ENCODE results near the gene SDK1. TPM values are rescaled to one million over a fixed set of nuclear protein-coding genes. Genes with fewer than 3 reads are reported as not detected.

The SDK1 gene
- total and polyA plus RNA-seq, 7 experiments from 2014 or later: 0.07 to 2.5 (median 0.54) TPM

GRCh38 chr7:3955026-3955425 lies 654.0 kb downstream of the SDK1 start:
- Mint-ChIP-seq H3K9me3 (no peaks in the 10 kb centered on the region), H3K4me3 (no peak overlapping the region), H3K27ac (no peak overlapping the region), H3K36me3 (peaks cover 0 to 7% (median 0%) of the 10 kb centered on the region in 5 donors), H3K27me3 (no peaks in the 10 kb centered on the region), H3K4me1 (no peaks in the 10 kb centered on the region)
- no peaks in the 10 kb centered on the region for H3K27me3 ChIP-seq (ENCODE audit: control insufficient read depth in 2 of 2, insufficient read depth in 2 of 2, low read length in 2 of 2)
- H3K27ac ChIP-seq (ENCODE audit: low read depth, low read length): no peak overlapping the region
- ATAC-seq: no peak
- CTCF ChIA-PET: no interaction called here
- H3K4me1 ChIP-seq (ENCODE audit: control insufficient read depth in 2 of 2, insufficient read depth in 2 of 2, low read length in 2 of 2): no peaks in the 10 kb centered on the region
- intact Hi-C loops (cut with micrococcal nuclease): no loop called here
- H3K9me3 ChIP-seq (ENCODE audit: control insufficient read depth in 2 of 3, low read length in 3 of 3): no peaks in the 10 kb centered on the region
- DNase-seq: no peak
- POLR2A ChIA-PET: no interaction called here
- H3K4me3 ChIP-seq (ENCODE audit: low read length): no peak overlapping the region
- no peaks in the 10 kb centered on the region for H3K36me3 ChIP-seq (ENCODE audit: control insufficient read depth in 2 of 3, insufficient read depth in 3 of 3, low read length in 3 of 3)

GRCh38 chr7:3955751-3956696 lies 655.0 kb downstream of the SDK1 start:
- no peaks in the 10 kb centered on the region for H3K27me3 Mint-ChIP-seq
- H3K36me3 ChIP-seq (ENCODE audit: control insufficient read depth in 2 of 3, insufficient read depth in 3 of 3, low read length in 3 of 3): no peaks in the 10 kb centered on the region
- no peaks in the 10 kb centered on the region for H3K4me1 Mint-ChIP-seq
- no peaks in the 10 kb centered on the region for H3K4me1 ChIP-seq (ENCODE audit: control insufficient read depth in 2 of 2, insufficient read depth in 2 of 2, low read length in 2 of 2)
- no peaks in the 10 kb centered on the region for H3K9me3 ChIP-seq (ENCODE audit: control insufficient read depth in 2 of 3, low read length in 3 of 3)
- no peak overlapping the region for H3K27ac Mint-ChIP-seq
- no peaks in the 10 kb centered on the region for H3K27me3 ChIP-seq (ENCODE audit: control insufficient read depth in 2 of 2, insufficient read depth in 2 of 2, low read length in 2 of 2)
- no peak overlapping the region for H3K27ac ChIP-seq (ENCODE audit: low read depth, low read length)
- DNase-seq: no peak
- no peak for ATAC-seq
- H3K4me3 Mint-ChIP-seq: no peak overlapping the region
- POLR2A ChIA-PET: no interaction called here
- peaks cover 0 to 7% (median 2%) of the 10 kb centered on the region in 5 donors for H3K36me3 Mint-ChIP-seq
- intact Hi-C loops (cut with micrococcal nuclease): no loop called here
- H3K9me3 Mint-ChIP-seq: peaks cover 0 to 2% (median 0%) of the 10 kb centered on the region in 11 donors
- H3K4me3 ChIP-seq (ENCODE audit: low read length): no peak overlapping the region
- CTCF ChIA-PET: no interaction called here

GRCh38 chr7:3956949-3957348 lies 655.9 kb downstream of the SDK1 start:
- Mint-ChIP-seq H3K36me3 (peaks cover 0 to 7% (median 5%) of the 10 kb centered on the region in 5 donors), H3K4me3 (no peak overlapping the region), H3K27me3 (no peaks in the 10 kb centered on the region), H3K4me1 (no peaks in the 10 kb centered on the region), H3K27ac (peak overlapping the region in 1 of 9 donors; percentile 27), H3K9me3 (peaks cover 0 to 4% (median 0%) of the 10 kb centered on the region in 11 donors)
- CTCF ChIA-PET: no interaction called here
- no peak overlapping the region for H3K27ac ChIP-seq (ENCODE audit: low read depth, low read length)
- intact Hi-C loops (cut with micrococcal nuclease): no loop called here
- ATAC-seq (no peak), DNase-seq (no peak)
- no peaks in the 10 kb centered on the region for H3K36me3 ChIP-seq (ENCODE audit: control insufficient read depth in 2 of 3, insufficient read depth in 3 of 3, low read length in 3 of 3)
- H3K4me1 ChIP-seq (ENCODE audit: control insufficient read depth in 2 of 2, insufficient read depth in 2 of 2, low read length in 2 of 2): no peaks in the 10 kb centered on the region
- H3K4me3 ChIP-seq (ENCODE audit: low read length): no peak overlapping the region
- no peaks in the 10 kb centered on the region for H3K9me3 ChIP-seq (ENCODE audit: control insufficient read depth in 2 of 3, low read length in 3 of 3)
- POLR2A ChIA-PET: no interaction called here
- no peaks in the 10 kb centered on the region for H3K27me3 ChIP-seq (ENCODE audit: control insufficient read depth in 2 of 2, insufficient read depth in 2 of 2, low read length in 2 of 2)

GRCh38 chr7:3957472-3958108 lies 656.5 kb downstream of the SDK1 start:
- no peak for ATAC-seq
- Mint-ChIP-seq H3K36me3 (peaks cover 0 to 7% (median 3%) of the 10 kb centered on the region in 5 donors), H3K27me3 (no peaks in the 10 kb centered on the region), H3K4me1 (no peaks in the 10 kb centered on the region), H3K4me3 (no peak overlapping the region), H3K9me3 (peaks cover 0 to 4% (median 0%) of the 10 kb centered on the region in 11 donors), H3K27ac (no peak overlapping the region)
- no peaks in the 10 kb centered on the region for H3K9me3 ChIP-seq (ENCODE audit: control insufficient read depth in 2 of 3, low read length in 3 of 3)
- no peak for DNase-seq
- intact Hi-C loops (cut with micrococcal nuclease): no loop called here
- no peaks in the 10 kb centered on the region for H3K27me3 ChIP-seq (ENCODE audit: control insufficient read depth in 2 of 2, insufficient read depth in 2 of 2, low read length in 2 of 2)
- ChIA-PET CTCF (no interaction called here), POLR2A (no interaction called here)
- H3K36me3 ChIP-seq (ENCODE audit: control insufficient read depth in 2 of 3, insufficient read depth in 3 of 3, low read length in 3 of 3): no peaks in the 10 kb centered on the region
- H3K27ac ChIP-seq (ENCODE audit: low read depth, low read length): no peak overlapping the region
- H3K4me3 ChIP-seq (ENCODE audit: low read length): no peak overlapping the region
- H3K4me1 ChIP-seq (ENCODE audit: control insufficient read depth in 2 of 2, insufficient read depth in 2 of 2, low read length in 2 of 2): no peaks in the 10 kb centered on the region

GRCh38 chr7:3958109-3958483 lies 657.0 kb downstream of the SDK1 start:
- Mint-ChIP-seq H3K4me3 (no peak overlapping the region), H3K27ac (no peak overlapping the region), H3K4me1 (no peaks in the 10 kb centered on the region), H3K36me3 (peaks cover 0 to 7% (median 3%) of the 10 kb centered on the region in 5 donors), H3K9me3 (peaks cover 0 to 4% (median 0%) of the 10 kb centered on the region in 11 donors), H3K27me3 (no peaks in the 10 kb centered on the region)
- Histone ChIP-seq H3K4me3 (ENCODE audit: low read length) (no peak overlapping the region), H3K36me3 (ENCODE audit: control insufficient read depth in 2 of 3, insufficient read depth in 3 of 3, low read length in 3 of 3) (no peaks in the 10 kb centered on the region), H3K27ac (ENCODE audit: low read depth, low read length) (no peak overlapping the region), H3K27me3 (ENCODE audit: control insufficient read depth in 2 of 2, insufficient read depth in 2 of 2, low read length in 2 of 2) (no peaks in the 10 kb centered on the region), H3K9me3 (ENCODE audit: control insufficient read depth in 2 of 3, low read length in 3 of 3) (no peaks in the 10 kb centered on the region), H3K4me1 (ENCODE audit: control insufficient read depth in 2 of 2, insufficient read depth in 2 of 2, low read length in 2 of 2) (no peaks in the 10 kb centered on the region)
- ChIA-PET POLR2A (no interaction called here), CTCF (no interaction called here)
- intact Hi-C loops (cut with micrococcal nuclease): no loop called here
- no peak for DNase-seq
- no peak for ATAC-seq

- no peaks in the 10 kb centered on the region for H3K27me3 ChIP-seq (ENCODE audit: control insufficient read depth in 2 of 2, insufficient read depth in 2 of 2, low read length in 2 of 2)
- Mint-ChIP-seq H3K9me3 (peaks cover 0 to 4% (median 0%) of the 10 kb centered on the region in 11 donors), H3K27ac (no peak overlapping the region), H3K4me3 (no peak overlapping the region), H3K36me3 (peaks cover 0 to 11% (median 6%) of the 10 kb centered on the region in 5 donors), H3K27me3 (no peaks in the 10 kb centered on the region), H3K4me1 (no peaks in the 10 kb centered on the region)
- H3K9me3 ChIP-seq (ENCODE audit: control insufficient read depth in 2 of 3, low read length in 3 of 3): no peaks in the 10 kb centered on the region
- no peaks in the 10 kb centered on the region for H3K4me1 ChIP-seq (ENCODE audit: control insufficient read depth in 2 of 2, insufficient read depth in 2 of 2, low read length in 2 of 2)
- ATAC-seq: no peak
- no peak overlapping the region for H3K4me3 ChIP-seq (ENCODE audit: low read length)
- DNase-seq: no peak
- intact Hi-C loops (cut with micrococcal nuclease): no loop called here
- CTCF ChIA-PET: interaction anchor here (0.6 kb wide), 1 partner anchor 63 kb away, joined by 3 read pairs; no protein-coding TSS in a partner anchor
- no peak overlapping the region for H3K27ac ChIP-seq (ENCODE audit: low read depth, low read length)
- POLR2A ChIA-PET: no interaction called here
- no peaks in the 10 kb centered on the region for H3K36me3 ChIP-seq (ENCODE audit: control insufficient read depth in 2 of 3, insufficient read depth in 3 of 3, low read length in 3 of 3)
Measured at GRCh38 chr7:3959364-3959763, 658.3 kb downstream of the SDK1 start.

Measured in naive thymus-derived CD4-positive, alpha-beta T cell (primary cell).